GM21381 (cell line): ENCODE data around the gene ZCCHC14.
"Not testable (repeated sequence)": the region's sequence is repeated elsewhere in the genome, so short reads cannot be mapped to it uniquely, and the experiment has no call there.

Experiments used
- ATAC-seq: cut with Tn5 transposase; IDR thresholded peaks from one replicate; pipeline ENCODE4 v1.9.1; 2021; ENCODE audit warnings: mild to moderate bottlenecking, moderate library complexity; ENCODE audit not compliant: unreplicated experiment

ZCCHC14 gene

GRCh38 chr16:87482670-87483069 is 10.2 kb downstream of the ZCCHC14 start:
- not testable (repeated sequence) for ATAC-seq

GRCh38 chr16:87482266-87482665 is 10.6 kb downstream of the ZCCHC14 start:
- no peak for ATAC-seq

GRCh38 chr16:87481711-87482110 is 11.1 kb downstream of the ZCCHC14 start:
- ATAC-seq: not testable (repeated sequence)

- not testable (repeated sequence) for ATAC-seq
Observed at GRCh38 chr16:87477209-87477981, 15.4 kb downstream of the ZCCHC14 start.

- ATAC-seq: no peak
Observed at GRCh38 chr16:87474566-87474996, 18.2 kb downstream of the ZCCHC14 start.

- no peak for ATAC-seq
Observed at GRCh38 chr16:87474017-87474416, 18.8 kb downstream of the ZCCHC14 start.

GRCh38 chr16:87472935-87473334 is 19.9 kb downstream of the ZCCHC14 start:
- no peak for ATAC-seq

GRCh38 chr16:87472142-87472778 is 20.6 kb downstream of the ZCCHC14 start:
- ATAC-seq: no peak

- ATAC-seq: no peak
Observed at GRCh38 chr16:87471278-87472141, 21.3 kb downstream of the ZCCHC14 start.

GRCh38 chr16:87470332-87470731 is 22.5 kb downstream of the ZCCHC14 start:
- no peak for ATAC-seq

GRCh38 chr16:87469169-87469568 is 23.7 kb downstream of the ZCCHC14 start:
- ATAC-seq: no peak

- no peak for ATAC-seq
Observed at GRCh38 chr16:87468550-87468949, 24.3 kb downstream of the ZCCHC14 start.

GRCh38 chr16:87466975-87467501 is 25.8 kb downstream of the ZCCHC14 start:
- ATAC-seq: no peak

- no peak for ATAC-seq
Observed at GRCh38 chr16:87465879-87466278, 26.9 kb downstream of the ZCCHC14 start.

GRCh38 chr16:87465306-87465705 is 27.5 kb downstream of the ZCCHC14 start:
- no peak for ATAC-seq

- ATAC-seq: no peak
Observed at GRCh38 chr16:87464691-87465300, 28.0 kb downstream of the ZCCHC14 start.

- no peak for ATAC-seq
Observed at GRCh38 chr16:87463722-87464690, 28.8 kb downstream of the ZCCHC14 start.

GRCh38 chr16:87461466-87461991 is 31.3 kb downstream of the ZCCHC14 start:
- ATAC-seq: no peak

GRCh38 chr16:87460936-87461335 is 31.9 kb downstream of the ZCCHC14 start:
- ATAC-seq: no peak
